Activated T-helper 1 cell treated with Interleukin-2 at 50 U/mL for 16 hours (primary cell): ENCODE measurements around the gene PXN.
A peak's percentile ranks its signal among the peaks of the same experiment; 100 is the strongest.

Experiments
- DNase-seq: peaks from one replicate; pipeline ENCODE4 v3.0.0-alpha.2; 2020; ENCODE audit warnings: low read depth

Gene PXN

DNA sequence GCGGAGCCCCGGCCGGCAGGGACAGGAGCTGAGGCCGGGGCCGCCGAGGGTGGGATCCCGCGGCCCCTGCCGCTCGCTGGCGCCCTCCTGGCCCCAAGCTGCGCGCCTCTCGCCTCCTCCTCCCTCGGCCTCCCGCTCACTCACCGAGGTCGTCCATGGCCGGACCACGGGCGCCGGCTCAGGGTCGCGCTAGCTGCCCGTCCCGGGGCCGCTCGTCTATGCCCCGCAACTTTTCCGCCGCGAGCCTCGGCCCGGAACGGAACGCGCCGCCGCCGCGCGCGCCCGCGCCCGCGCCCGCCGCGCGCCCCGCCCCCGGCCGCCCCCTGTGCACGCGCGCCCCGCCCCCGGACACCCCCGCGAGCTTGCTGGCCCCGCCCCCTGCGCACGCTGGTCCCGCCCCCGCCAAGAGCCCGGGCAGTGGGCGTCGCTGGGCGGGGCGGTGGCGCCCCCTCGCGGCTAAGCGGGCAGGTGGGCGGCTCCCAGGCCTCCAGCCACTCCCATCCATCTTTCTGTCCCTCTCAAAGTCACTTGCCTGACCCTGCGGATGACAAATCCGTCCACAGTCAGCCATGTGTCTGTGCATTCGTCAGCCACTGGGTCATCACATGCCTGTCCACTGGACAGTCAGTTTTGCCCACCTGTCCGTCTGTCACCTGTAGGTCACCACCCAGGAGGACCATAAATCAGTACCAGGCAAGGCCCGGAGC is at the start of gene PXN:
PXN (minus strand) TSS at position 258 of the 707 bp plus-strand sequence; CDS start at position 157, 101 bp downstream.
- peak; percentile 91 for DNase-seq

GRCh38 chr12:120314220-120314619 is 48.7 kb upstream of the PXN start:
- no peak for DNase-seq

- peak; percentile 74 for DNase-seq
Measured at GRCh38 chr12:120301962-120302815, 36.7 kb upstream of the PXN start, which contains the start of gene SIRT4. Gene SIRT4 (plus strand): TSS chr12:120302321. CDS start chr12:120303562, 1,241 bp downstream.

GRCh38 chr12:120292661-120293531 is 27.4 kb upstream of the PXN start, which contains the start of gene RNU4-1:
Gene RNU4-1 (minus strand): TSS chr12:120293237.
- DNase-seq: peak; percentile 47

- no peak for DNase-seq
Measured at GRCh38 chr12:120292411-120292660, 26.8 kb upstream of the PXN start.

GRCh38 chr12:120290609-120291305 is 25.2 kb upstream of the PXN start:
- DNase-seq: no peak

DNA sequence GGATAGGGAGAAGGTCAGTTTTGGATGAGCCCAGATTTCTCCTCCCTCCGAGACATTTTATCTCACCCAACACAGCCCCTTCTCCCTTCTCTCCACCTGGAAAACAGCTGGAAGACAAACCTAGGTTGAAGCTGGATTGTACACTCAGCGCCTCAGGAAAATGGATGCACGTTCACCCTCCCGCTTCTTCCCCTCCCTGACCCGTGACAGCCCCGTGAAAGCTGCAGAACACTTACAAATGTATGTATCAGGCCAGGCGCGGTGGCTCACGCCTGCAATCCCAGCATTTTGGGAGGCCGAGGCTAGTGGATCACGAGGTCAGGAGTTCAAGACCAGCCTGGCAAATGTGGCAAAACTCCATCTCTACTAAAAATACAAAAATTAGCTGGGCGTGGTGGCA is 22.0 kb upstream of the PXN start:
- DNase-seq: no peak

DNA sequence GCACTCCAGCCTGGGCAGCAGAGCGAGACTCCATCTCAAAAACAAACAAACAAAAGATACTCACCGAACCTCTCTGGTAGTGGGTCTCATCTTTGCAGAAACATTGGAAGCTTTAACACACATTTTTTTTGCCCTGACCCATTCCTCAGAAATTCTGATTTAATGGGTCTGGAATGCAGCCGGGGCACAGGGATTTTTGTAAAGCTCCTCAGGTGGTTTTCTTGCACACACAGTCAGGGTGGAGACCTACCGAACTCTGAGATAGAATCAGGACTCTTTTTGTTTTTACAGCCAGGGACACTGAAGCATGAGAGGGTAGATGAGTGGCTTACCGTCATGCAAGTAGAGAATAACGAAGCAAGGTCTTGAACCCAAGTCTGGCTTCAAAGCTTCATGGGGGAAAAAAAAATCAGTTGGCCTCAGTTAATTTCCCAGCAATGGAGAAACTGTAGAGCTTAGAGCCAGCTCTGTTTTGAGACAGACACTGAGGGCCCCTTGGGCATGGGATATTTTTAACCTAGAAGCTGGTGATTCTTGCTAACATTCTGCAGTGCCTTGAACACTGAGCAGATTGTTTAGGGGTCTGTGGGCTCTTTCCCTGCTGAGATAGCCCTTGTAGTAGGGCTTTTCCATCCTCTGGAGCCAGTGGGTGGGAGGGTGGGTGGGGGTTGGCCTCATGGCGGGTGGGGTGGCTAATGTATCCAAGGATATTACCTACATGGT is 21.4 kb upstream of the PXN start:
- no peak for DNase-seq

DNA sequence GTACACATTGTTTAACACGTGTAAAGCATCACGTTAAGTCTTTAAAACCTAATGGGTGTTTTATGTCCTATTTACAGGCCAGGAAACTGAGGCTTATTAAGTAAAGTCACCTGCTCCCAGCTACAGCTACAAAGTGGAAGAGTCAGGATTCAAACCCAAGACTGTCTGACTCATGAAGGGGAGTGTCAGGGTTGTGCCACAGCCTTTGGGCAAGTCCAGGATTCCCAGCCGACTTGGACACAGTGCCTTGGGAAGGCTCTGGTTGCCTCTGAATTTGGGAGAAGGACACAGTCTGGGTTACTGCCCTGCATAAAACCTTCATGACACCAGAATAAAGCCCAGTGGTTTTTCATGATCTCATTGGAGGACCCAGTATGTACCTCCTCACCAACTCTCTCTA is 18.9 kb upstream of the PXN start:
- DNase-seq: no peak

- no peak for DNase-seq
Measured at GRCh38 chr12:120283318-120283717, 17.8 kb upstream of the PXN start.

DNA sequence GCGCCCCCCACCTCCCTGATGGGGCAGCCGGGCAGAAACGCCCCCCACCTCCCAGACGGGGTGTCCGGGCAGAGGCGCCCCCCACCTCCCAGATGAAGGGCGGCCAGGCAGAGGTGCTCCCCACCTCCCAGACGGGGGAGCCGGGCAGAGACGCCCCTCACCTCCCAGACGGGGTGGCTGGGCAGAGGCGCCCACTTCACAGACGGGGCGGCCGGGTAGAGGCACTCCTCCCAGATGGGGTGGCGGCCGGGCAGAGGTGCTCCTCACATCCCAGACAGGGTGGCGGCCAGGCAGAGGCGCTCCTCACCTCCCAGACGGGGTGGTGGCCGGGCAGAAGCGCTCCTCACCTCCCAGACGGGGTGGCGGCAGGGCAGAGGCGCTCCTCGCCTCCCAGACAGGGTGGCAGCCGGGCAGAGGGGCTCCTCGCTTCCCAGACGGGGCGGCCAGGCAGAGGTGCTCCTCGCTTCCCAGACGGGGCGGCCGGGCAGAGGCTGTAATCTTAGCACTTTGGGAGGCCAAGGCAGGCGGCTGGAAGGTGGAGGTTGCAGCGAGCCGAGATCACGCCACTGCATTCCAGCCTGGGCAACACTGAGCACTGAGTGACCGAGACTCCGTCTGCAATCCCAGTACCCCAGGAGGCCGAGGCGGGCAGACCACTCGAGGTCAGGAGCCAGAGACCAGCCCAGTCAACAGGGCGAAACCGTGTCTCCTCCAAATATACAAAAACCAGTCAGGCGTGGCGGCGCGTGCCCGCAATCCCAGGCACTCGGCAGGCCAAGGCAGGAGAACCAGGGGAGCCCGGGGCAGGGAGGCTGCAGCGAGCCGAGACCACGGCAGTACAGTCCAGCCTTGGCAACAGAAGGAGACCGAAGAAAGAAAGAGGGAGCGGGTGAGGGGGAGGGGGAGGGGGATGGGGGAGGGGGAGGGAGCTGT is 12.9 kb upstream of the PXN start:
- no peak for DNase-seq

DNA sequence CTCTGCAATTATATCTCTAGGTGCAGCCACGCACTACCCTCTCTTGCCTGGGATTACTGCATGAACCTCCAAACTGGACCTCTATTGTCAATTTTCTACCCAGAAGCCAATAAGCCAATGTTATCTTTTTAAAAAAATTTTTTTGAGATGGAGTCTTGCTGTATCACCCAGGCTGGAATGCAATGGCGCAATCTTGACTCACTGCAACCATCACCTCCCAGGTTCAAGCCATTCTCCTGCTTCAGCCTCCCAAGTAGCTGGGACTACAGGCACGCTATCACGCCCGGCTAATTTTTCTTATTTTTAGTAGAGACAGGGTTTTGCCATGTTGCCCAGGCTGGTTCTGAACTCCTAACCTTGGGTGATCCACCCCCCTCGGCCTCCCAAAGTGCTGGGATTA is 11.2 kb upstream of the PXN start:
- no peak for DNase-seq

GRCh38 chr12:120267736-120268135 is 2.2 kb upstream of the PXN start:
- no peak for DNase-seq

GRCh38 chr12:120266180-120266870 is 795 bp upstream of the PXN start:
- DNase-seq: no peak

GRCh38 chr12:120264904-120265472 is 542 bp downstream of the PXN start:
- DNase-seq: no peak

DNA sequence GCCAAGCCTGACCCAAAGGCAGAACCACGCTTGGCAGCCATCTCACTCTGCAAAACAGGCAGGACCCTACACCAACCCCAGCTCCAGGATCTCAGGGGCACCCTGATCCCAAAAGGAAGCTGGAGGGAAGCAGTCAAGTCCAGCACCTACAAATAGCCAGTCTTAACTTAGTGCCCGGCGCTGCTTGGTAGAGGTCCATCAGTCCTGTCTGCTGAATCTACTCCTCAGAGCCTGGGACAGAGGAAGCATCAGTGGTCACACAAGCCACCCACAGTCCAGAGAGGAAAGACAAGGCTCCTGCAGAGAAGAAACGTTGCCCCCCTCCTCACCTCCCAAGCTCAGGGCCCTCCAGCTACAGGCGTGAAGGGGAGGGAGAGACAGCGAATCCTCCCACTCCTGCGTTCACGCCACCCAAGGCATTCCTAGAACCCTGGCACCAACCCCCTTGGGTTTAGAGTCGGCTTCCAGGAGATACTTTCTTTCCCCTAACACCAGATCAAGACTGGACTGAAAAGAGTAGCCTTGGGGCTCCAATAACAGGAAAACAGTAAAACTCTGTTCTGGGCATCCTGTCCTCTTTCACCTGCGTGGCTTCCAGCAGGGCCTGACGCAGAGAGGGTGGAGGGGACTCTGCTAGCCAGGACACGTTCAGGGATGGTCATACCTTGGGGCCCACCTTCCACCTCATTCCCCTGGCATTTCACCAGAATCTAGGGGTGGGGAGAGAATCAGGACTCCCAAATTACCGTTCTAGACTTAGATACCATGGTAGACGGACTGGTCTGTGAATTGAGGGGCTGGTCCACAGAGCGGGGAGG is 1.2 kb downstream of the PXN start:
- no peak for DNase-seq

DNA sequence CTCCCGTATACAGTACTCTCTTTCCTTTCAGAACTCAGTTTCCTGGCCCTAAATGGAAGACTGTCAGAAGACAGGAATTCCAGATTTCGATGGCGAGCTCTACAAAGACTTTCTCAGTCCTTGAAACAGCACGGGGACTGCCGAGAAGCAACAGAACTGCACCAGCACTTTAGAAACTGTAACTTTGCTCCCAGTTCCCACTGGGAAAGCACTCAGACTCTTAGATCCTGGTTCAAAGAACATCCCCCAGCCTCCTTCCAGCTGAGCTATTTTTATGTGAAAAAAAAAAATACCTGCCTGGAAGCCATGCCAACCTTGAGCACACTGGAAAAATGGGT is 1.8 kb downstream of the PXN start:
- no peak for DNase-seq
